ENCODE results near the gene DRD4. TPM values are rescaled to one million over a fixed set of nuclear protein-coding genes. Genes with fewer than 3 reads are reported as not detected.

Gene DRD4
- total and polyA plus RNA-seq, 2 of the 13 experiments (the other 11 are each of a cell fraction or from before 2014, with no cell fraction given) = 0.09 to 0.13 TPM

- TF ChIP-seq MYPOP (CRISPR knock-in tag; IDR thresholded peaks at IDR 0.05) (no peak), SNAPC5 (CRISPR knock-in tag; IDR thresholded peaks at IDR 0.05; ENCODE audit: borderline replicate concordance) (no peak), PHF5A (CRISPR knock-in tag; IDR thresholded peaks at IDR 0.05; ENCODE audit: low read depth, unreplicated experiment) (no peak), ZNF264 (CRISPR knock-in tag; IDR thresholded peaks at IDR 0.05) (no peak), GMEB1 (CRISPR knock-in tag; IDR thresholded peaks at IDR 0.05; ENCODE audit: borderline replicate concordance) (no peak), ZNF75D (CRISPR knock-in tag; IDR thresholded peaks at IDR 0.05; ENCODE audit: borderline replicate concordance) (no peak), ZNF577 (CRISPR knock-in tag; IDR thresholded peaks at IDR 0.05; ENCODE audit: borderline replicate concordance, low read depth) (no peak), ZNF138 (CRISPR knock-in tag; IDR thresholded peaks at IDR 0.05; ENCODE audit: low read depth) (no peak), TFDP2 (CRISPR knock-in tag; IDR thresholded peaks at IDR 0.05) (no peak), ZNF160 (CRISPR knock-in tag; IDR thresholded peaks at IDR 0.05) (no peak), ZNF737 (CRISPR knock-in tag; IDR thresholded peaks at IDR 0.05; ENCODE audit: borderline replicate concordance) (no peak), ZNF224 (CRISPR knock-in tag; IDR thresholded peaks at IDR 0.05) (no peak), POGZ (CRISPR knock-in tag; IDR thresholded peaks at IDR 0.05) (no peak), RFX5 (IDR thresholded peaks at IDR 0.05; ENCODE audit: low read depth, low read length) (no peak), ZNF501 (CRISPR knock-in tag; IDR thresholded peaks at IDR 0.05) (no peak), ZBTB26 (CRISPR knock-in tag; IDR thresholded peaks at IDR 0.05; ENCODE audit: borderline replicate concordance) (no peak), HDAC1 (CRISPR knock-in tag; IDR thresholded peaks at IDR 0.05) (0 out of 2 replicates have a peak, but pooled peaks have one; percentile 17), ZNF562 (CRISPR knock-in tag; IDR thresholded peaks at IDR 0.05; ENCODE audit: borderline replicate concordance) (no peak), PPARG (CRISPR knock-in tag; conservative IDR thresholded peaks at IDR 0.05) (no peak), MTA1 (CRISPR knock-in tag; IDR thresholded peaks at IDR 0.05; ENCODE audit: borderline replicate concordance) (peak; percentile 43; the same call in 1 of the 2 replicates), BORCS8-MEF2B (CRISPR knock-in tag; IDR thresholded peaks at IDR 0.05) (no peak), ZNF44 (CRISPR knock-in tag; IDR thresholded peaks at IDR 0.05) (no peak)
Measured at GRCh38 chr11:624705-625635, 12.1 kb upstream of the DRD4 start, which contains the start of gene CDHR5 (continued).

Measured in HepG2 (cell line).